H1 (cell line): ENCODE measurements around the gene CXCL5. TPM values are rescaled to one million over a fixed set of nuclear protein-coding genes. Genes with fewer than 3 reads are reported as not detected.

ENCODE experiments used
- BCL11A ChIP-seq, 2 experiments: IDR thresholded peaks; one replicate each; pipeline ENCODE4 v1.6.1; 2011; ENCODE audit warnings: low read depth in 2 of 2, low read length in 2 of 2, mild to moderate bottlenecking in 2 of 2
- BRCA1 ChIP-seq: IDR thresholded peaks from 2 replicates; pipeline ENCODE4 v1.6.1; 2012; ENCODE audit warnings: low read depth, low read length, improper control_type of control experiment
- CHD2 ChIP-seq: IDR thresholded peaks from 2 replicates; pipeline ENCODE4 v1.6.1; 2012; ENCODE audit warnings: low read length, improper control_type of control experiment
- CHD7 ChIP-seq: fragments of 300-600 bp; sonication (generic); IDR thresholded peaks from 2 replicates; pipeline ENCODE4 v1.7.1; 2012; ENCODE audit warnings: low read length, moderate library complexity, mild to moderate bottlenecking, inconsistent platforms; ENCODE audit not compliant: insufficient replicate concordance
- KDM1A ChIP-seq: fragments of 200-600, 300-600 bp; sonication (generic); IDR thresholded peaks from 2 replicates; pipeline ENCODE4 v1.7.1; 2016; ENCODE audit warnings: mild to moderate bottlenecking, low read length, borderline replicate concordance
- MAX ChIP-seq: IDR thresholded peaks from 2 replicates; pipeline ENCODE4 v1.6.1; 2012; ENCODE audit warnings: inconsistent platforms
- YY1 ChIP-seq: IDR thresholded peaks from 2 replicates; pipeline ENCODE4 v1.6.1; 2011; ENCODE audit warnings: low read depth, mild to moderate bottlenecking, low read length
- polyA plus RNA-seq, 7 experiments: library from polyadenylated mRNA; depleted of rRNA in 3 of 7; stranded (reverse) in 5 of 7; unstranded in 2 of 7; fragments of >200 nt in 5 of 7; fragments of 200-250 nt in 2 of 7; gene quantifications; 1 replicate in 5 of 7; 2 replicates in 1 of 7; 4 replicates in 1 of 7; pipeline versions ENCODE4 v1.2.1 to v1.2.3, GENCODE V29; 2011 to 2013; ENCODE audit warnings: missing spikeins in 2 of 7, mixed read lengths in 2 of 7
- total RNA-seq: library from RNA; stranded (reverse); fragmentation: NEBNext Ultra II Directional; extraction: Animal tissue kit (Norgen Biotek cat#: 25700); gene quantifications from 2 replicates; pipeline ENCODE4 v1.2.1, GENCODE V29; 2021

The CXCL5 gene
- total and polyA plus RNA-seq, 2 of the 8 experiments (the other 6 are each of a cell fraction or from before 2014, with no cell fraction given): 10.9 to 15.6 TPM

- TF ChIP-seq CHD7 (no peak), CHD2 (no peak), YY1 (no peak), MAX (peak; percentile 91), BCL11A (IDR thresholded peaks at IDR 0.05; ENCODE audit: low read depth in 2 of 2, low read length in 2 of 2) (no peak), KDM1A (no peak), BRCA1 (no peak)
Observed at GRCh38 chr4:73998040-73999011, at the start of gene CXCL5 (continued).
